NCI-H187 treated with DMSO at 0.1 percent for 48 hours (cell line): Measurements from ENCODE around the gene USP17L17.
"Not testable (repeated sequence)": the region's sequence is repeated elsewhere in the genome, so short reads cannot be mapped to it uniquely, and the experiment has no call there.

Source experiments
- DNase-seq: peaks from one replicate; lab custom pipeline; 2025; lab: John Stamatoyannopoulos, UW

USP17L17 gene, protein sequence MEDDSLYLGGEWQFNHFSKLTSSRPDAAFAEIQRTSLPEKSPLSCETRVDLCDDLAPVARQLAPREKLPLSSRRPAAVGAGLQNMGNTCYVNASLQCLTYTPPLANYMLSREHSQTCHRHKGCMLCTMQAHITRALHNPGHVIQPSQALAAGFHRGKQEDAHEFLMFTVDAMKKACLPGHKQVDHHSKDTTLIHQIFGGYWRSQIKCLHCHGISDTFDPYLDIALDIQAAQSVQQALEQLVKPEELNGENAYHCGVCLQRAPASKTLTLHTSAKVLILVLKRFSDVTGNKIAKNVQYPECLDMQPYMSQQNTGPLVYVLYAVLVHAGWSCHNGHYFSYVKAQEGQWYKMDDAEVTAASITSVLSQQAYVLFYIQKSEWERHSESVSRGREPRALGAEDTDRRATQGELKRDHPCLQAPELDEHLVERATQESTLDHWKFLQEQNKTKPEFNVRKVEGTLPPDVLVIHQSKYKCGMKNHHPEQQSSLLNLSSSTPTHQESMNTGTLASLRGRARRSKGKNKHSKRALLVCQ

DNA sequence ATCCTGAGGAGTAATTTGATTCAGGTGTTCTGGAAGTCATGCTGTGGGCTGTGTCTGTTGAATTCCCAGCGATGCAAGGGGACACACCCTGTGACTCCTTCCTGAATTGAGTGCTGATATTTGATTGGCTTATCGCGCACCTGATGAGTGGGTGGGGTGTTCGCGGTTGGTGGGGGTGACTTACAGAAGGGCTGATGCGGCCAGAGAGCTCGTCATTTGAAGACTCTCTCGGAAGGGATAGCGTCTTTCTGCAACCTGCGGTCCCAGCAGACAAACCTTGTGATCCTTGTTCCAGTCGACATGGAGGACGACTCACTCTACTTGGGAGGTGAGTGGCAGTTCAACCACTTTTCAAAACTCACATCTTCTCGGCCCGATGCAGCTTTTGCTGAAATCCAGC lies at the start of gene USP17L17:
Gene USP17L17 (plus strand): TSS at position 301 of the 400 bp plus-strand sequence. CDS start 0 bp downstream, at position 301.
- DNase-seq = not testable (repeated sequence)

DNA sequence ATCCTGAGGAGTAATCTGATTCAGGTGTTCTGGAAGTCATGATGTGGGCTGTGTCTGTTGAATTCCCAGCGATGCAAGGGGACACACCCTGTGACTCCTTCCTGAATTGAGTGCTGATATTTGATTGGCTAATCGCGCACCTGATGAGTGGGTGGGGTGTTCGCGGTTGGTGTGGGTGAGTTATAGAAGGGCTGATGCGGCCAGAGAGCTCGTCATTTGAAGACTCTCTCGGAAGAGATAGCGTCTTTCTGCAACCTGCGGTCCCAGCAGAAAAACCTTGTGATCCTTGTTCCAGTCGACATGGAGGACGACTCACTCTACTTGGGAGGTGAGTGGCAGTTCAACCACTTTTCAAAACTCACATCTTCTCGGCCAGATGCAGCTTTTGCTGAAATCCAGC lies 33.3 kb upstream of the USP17L17 start, which contains the start of gene USP17L10:
Gene USP17L10 (plus strand): TSS at position 301 of the 400 bp plus-strand sequence. CDS start 0 bp downstream, at position 301.
- not testable (repeated sequence) for DNase-seq

DNA sequence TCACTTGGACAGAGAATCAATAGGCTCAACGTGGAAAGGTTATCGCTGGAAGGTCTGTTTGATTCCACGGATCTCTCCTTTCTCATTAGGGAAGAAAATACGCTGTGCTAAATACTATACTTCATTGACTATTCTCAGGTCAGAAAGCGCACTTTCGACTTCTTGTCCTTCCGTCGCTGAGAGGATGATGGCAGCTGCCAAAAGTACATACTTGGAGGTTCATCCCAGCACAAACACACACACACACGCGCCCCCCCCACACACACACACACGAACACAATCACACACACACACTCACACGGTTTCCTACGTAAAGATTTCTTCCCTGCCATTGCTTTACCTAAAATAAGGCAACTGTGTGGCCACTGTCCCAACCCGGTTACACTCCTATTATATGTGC lies 29.0 kb upstream of the USP17L17 start:
- DNase-seq = not testable (repeated sequence)

DNA sequence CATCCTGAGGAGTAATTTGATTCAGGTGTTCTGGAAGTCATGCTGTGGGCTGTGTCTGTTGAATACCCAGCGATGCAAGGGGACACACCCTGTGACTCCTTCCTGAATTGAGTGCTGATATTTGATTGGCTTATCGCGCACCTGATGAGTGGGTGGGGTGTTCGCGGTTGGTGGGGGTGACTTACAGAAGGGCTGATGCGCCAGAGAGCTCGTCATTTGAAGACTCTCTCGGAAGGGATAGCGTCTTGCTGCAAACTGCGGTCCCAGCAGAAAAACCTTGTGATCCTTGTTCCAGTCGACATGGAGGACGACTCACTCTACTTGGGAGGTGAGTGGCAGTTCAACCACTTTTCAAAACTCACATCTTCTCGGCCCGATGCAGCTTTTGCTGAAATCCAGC lies 28.6 kb upstream of the USP17L17 start, which contains the start of gene USP17L11:
Gene USP17L11 (plus strand): TSS at position 301 of the 400 bp plus-strand sequence. CDS start 0 bp downstream, at position 301.
- DNase-seq = not testable (repeated sequence)

DNA sequence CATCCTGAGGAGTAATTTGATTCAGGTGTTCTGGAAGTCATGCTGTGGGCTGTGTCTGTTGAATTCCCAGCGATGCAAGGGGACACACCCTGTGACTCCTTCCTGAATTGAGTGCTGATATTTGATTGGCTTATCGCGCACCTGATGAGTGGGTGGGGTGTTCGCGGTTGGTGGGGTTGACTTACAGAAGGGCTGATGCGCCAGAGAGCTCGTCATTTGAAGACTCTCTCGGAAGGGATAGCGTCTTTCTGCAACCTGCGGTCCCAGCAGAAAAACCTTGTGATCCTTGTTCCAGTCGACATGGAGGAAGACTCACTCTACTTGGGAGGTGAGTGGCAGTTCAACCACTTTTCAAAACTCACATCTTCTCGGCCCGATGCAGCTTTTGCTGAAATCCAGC lies 23.8 kb upstream of the USP17L17 start, which contains the start of gene USP17L12:
Gene USP17L12 (plus strand): TSS at position 301 of the 400 bp plus-strand sequence. CDS start 0 bp downstream, at position 301.
- not testable (repeated sequence) for DNase-seq

DNA sequence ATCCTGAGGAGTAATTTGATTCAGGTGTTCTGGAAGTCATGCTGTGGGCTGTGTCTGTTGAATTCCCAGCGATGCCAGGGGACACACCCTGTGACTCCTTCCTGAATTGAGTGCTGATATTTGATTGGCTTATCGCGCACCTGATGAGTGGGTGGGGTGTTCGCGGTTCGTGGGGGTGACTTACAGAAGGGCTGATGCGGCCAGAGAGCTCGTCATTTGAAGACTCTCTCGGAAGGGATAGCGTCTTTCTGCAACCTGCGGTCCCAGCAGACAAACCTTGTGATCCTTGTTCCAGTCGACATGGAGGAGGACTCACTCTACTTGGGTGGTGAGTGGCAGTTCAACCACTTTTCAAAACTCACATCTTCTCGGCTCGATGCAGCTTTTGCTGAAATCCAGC lies 19.1 kb upstream of the USP17L17 start, which contains the start of gene USP17L13:
Gene USP17L13 (plus strand): TSS at position 301 of the 400 bp plus-strand sequence. CDS start 0 bp downstream, at position 301.
- not testable (repeated sequence) for DNase-seq

DNA sequence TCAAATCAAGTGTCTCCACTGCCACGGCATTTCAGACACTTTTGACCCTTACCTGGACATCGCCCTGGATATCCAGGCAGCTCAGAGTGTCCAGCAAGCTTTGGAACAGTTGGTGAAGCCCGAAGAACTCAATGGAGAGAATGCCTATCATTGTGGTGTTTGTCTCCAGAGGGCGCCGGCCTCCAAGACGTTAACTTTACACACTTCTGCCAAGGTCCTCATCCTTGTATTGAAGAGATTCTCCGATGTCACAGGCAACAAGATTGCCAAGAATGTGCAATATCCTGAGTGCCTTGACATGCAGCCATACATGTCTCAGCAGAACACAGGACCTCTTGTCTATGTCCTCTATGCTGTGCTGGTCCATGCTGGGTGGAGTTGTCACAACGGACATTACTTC lies 13.4 kb upstream of the USP17L17 start:
- not testable (repeated sequence) for DNase-seq

DNA sequence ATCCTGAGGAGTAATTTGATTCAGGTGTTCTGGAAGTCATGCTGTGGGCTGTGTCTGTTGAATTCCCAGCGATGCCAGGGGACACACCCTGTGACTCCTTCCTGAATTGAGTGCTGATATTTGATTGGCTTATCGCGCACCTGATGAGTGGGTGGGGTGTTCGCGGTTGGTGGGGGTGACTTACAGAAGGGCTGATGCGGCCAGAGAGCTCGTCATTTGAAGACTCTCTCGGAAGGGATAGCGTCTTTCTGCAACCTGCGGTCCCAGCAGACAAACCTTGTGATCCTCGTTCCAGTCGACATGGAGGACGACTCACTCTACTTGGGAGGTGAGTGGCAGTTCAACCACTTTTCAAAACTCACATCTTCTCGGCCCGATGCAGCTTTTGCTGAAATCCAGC lies 9.6 kb upstream of the USP17L17 start, which contains the start of gene USP17L15:
Gene USP17L15 (plus strand): TSS at position 301 of the 400 bp plus-strand sequence. CDS start 0 bp downstream, at position 301.
- not testable (repeated sequence) for DNase-seq

DNA sequence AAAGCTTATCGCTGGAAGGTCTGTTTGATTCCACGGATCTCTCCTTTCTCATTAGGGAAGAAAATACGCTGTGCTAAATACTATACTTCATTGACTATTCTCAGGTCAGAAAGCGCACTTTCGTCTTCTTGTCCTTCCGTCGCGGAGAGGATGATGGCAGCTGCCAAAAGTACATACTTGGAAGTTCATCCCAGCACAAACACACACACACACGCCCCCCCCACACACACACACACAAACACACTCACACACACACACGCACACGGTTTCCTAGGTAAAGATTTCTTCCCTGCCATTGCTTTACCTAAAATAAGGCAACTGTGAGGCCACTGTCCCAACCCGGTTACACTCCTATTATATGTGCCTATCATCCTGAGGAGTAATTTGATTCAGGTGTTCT lies 5.2 kb upstream of the USP17L17 start:
- DNase-seq = not testable (repeated sequence)

DNA sequence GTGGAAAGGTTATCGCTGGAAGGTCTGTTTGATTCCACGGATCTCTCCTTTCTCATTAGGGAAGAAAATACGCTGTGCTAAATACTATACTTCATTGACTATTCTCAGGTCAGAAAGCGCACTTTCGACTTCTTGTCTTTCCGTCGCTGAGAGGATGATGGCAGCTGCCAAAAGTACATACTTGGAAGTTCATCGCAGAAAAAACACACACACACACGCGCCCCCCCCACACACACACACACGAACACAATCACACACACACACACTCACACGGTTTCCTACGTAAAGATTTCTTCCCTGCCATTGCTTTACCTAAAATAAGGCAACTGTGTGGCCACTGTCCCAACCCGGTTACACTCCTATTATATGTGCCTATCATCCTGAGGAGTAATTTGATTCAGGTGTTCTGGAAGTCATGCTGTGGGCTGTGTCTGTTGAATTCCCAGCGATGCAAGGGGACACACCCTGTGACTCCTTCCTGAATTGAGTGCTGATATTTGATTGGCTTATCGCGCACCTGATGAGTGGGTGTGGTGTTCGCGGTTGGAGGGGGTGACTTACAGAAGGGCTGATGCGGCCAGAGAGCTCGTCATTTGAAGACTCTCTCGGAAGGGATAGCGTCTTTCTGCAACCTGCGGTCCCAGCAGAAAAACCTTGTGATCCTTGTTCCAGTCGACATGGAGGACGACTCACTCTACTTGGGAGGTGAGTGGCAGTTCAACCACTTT lies 4.4 kb downstream of the USP17L17 start, which contains the start of gene USP17L18:
Gene USP17L18 (plus strand): TSS at position 678 of the 728 bp plus-strand sequence. CDS start 0 bp downstream, at position 678.
- DNase-seq = not testable (repeated sequence)

DNA sequence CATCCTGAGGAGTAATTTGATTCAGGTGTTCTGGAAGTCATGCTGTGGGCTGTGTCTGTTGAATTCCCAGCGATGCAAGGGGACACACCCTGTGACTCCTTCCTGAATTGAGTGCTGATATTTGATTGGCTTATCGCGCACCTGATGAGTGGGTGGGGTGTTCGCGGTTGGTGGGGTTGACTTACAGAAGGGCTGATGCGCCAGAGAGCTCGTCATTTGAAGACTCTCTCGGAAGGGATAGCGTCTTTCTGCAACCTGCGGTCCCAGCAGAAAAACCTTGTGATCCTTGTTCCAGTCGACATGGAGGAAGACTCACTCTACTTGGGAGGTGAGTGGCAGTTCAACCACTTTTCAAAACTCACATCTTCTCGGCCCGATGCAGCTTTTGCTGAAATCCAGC lies 9.4 kb downstream of the USP17L17 start, which contains the start of gene USP17L19:
Gene USP17L19 (plus strand): TSS at position 301 of the 400 bp plus-strand sequence. CDS start 0 bp downstream, at position 301.
- DNase-seq = not testable (repeated sequence)

DNA sequence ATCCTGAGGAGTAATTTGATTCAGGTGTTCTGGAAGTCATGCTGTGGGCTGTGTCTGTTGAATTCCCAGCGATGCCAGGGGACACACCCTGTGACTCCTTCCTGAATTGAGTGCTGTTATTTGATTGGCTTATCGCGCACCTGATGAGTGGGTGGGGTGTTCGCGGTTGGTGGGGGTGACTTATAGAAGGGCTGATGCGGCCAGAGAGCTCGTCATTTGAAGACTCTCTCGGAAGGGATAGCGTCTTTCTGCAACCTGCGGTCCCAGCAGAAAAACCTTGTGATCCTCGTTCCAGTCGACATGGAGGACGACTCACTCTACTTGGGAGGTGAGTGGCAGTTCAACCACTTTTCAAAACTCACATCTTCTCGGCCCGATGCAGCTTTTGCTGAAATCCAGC lies 14.1 kb downstream of the USP17L17 start, which contains the start of gene USP17L20:
Gene USP17L20 (plus strand): TSS at position 301 of the 400 bp plus-strand sequence. CDS start 0 bp downstream, at position 301.
- DNase-seq = not testable (repeated sequence)

DNA sequence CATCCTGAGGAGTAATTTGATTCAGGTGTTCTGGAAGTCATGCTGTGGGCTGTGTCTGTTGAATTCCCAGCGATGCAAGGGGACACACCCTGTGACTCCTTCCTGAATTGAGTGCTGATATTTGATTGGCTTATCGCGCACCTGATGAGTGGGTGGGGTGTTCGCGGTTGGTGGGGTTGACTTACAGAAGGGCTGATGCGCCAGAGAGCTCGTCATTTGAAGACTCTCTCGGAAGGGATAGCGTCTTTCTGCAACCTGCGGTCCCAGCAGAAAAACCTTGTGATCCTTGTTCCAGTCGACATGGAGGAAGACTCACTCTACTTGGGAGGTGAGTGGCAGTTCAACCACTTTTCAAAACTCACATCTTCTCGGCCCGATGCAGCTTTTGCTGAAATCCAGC lies 18.9 kb downstream of the USP17L17 start, which contains the start of gene USP17L21:
Gene USP17L21 (plus strand): TSS at position 301 of the 400 bp plus-strand sequence. CDS start 0 bp downstream, at position 301.
- DNase-seq = not testable (repeated sequence)

DNA sequence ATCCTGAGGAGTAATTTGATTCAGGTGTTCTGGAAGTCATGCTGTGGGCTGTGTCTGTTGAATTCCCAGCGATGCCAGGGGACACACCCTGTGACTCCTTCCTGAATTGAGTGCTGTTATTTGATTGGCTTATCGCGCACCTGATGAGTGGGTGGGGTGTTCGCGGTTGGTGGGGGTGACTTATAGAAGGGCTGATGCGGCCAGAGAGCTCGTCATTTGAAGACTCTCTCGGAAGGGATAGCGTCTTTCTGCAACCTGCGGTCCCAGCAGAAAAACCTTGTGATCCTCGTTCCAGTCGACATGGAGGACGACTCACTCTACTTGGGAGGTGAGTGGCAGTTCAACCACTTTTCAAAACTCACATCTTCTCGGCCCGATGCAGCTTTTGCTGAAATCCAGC lies 23.6 kb downstream of the USP17L17 start, which contains the start of gene USP17L22:
Gene USP17L22 (plus strand): TSS at position 301 of the 400 bp plus-strand sequence. CDS start 0 bp downstream, at position 301.
- not testable (repeated sequence) for DNase-seq

DNA sequence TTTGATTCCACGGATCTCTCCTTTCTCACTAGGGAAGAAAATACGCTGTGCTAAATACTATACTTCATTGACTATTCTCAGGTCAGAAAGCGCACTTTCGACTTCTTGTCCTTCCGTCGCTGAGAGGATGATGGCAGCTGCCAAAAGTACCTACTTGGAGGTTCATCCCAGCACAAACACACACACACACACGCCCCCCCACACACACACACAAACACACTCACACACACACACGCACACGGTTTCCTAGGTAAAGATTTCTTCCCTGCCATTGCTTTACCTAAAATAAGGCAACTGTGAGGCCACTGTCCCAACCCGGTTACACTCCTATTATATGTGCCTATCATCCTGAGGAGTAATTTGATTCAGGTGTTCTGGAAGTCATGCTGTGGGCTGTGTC lies 28.0 kb downstream of the USP17L17 start:
- DNase-seq = not testable (repeated sequence)
